ENCODE results near the gene SMIM41.

Gene SMIM41

GRCh38 chr12:52120951-52121823, 41.7 kb downstream of the SMIM41 start:
- no peak for DNase-seq (ENCODE audit: low read depth in 1 of 2, low spot score in 1 of 2)

GRCh38 chr12:52121824-52122539, 42.5 kb downstream of the SMIM41 start:
- peak; percentile 35 to 39 for DNase-seq (ENCODE audit: low read depth in 1 of 2, low spot score in 1 of 2)

- no peak for DNase-seq (ENCODE audit: low read depth in 1 of 2, low spot score in 1 of 2)
These were observed 43.0 kb downstream of the SMIM41 start for GRCh38 chr12:52122540-52122871.

GRCh38 chr12:52122904-52123303, 43.4 kb downstream of the SMIM41 start:
- no peak for DNase-seq (ENCODE audit: low read depth in 1 of 2, low spot score in 1 of 2)

GRCh38 chr12:52123487-52124186, 44.1 kb downstream of the SMIM41 start:
- no peak for DNase-seq (ENCODE audit: low read depth in 1 of 2, low spot score in 1 of 2)

- no peak for DNase-seq (ENCODE audit: low read depth in 1 of 2, low spot score in 1 of 2)
These were observed 46.0 kb downstream of the SMIM41 start for GRCh38 chr12:52125476-52125900.

DNA sequence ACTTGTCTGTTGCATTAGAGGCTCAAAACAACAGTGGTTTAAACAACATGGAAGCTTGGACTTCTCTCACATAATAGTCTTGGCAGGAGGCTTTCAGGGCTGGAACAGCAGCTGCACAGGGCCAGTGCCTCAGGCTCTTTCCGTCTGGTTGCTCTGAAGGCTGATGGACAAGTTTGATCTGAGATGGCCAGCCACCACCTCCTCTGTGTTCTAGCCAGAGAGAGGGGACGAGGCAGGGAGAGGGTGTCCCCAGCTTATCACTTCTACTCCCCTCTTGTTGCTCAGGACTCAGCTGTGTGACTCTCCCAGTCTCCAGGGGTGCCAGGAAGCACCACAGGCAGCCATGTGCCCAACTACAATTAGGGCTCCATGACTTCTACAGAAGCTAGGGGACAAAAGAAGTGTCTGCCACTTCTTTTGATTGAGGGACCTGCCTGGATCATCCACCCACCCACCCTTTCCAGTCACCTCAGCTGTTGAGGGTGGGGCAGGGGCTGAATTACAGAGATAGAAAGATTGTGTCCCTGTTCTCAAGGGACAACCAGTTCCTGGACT, 46.6 kb downstream of the SMIM41 start:
- no peak for DNase-seq (ENCODE audit: low read depth in 1 of 2, low spot score in 1 of 2)

DNA sequence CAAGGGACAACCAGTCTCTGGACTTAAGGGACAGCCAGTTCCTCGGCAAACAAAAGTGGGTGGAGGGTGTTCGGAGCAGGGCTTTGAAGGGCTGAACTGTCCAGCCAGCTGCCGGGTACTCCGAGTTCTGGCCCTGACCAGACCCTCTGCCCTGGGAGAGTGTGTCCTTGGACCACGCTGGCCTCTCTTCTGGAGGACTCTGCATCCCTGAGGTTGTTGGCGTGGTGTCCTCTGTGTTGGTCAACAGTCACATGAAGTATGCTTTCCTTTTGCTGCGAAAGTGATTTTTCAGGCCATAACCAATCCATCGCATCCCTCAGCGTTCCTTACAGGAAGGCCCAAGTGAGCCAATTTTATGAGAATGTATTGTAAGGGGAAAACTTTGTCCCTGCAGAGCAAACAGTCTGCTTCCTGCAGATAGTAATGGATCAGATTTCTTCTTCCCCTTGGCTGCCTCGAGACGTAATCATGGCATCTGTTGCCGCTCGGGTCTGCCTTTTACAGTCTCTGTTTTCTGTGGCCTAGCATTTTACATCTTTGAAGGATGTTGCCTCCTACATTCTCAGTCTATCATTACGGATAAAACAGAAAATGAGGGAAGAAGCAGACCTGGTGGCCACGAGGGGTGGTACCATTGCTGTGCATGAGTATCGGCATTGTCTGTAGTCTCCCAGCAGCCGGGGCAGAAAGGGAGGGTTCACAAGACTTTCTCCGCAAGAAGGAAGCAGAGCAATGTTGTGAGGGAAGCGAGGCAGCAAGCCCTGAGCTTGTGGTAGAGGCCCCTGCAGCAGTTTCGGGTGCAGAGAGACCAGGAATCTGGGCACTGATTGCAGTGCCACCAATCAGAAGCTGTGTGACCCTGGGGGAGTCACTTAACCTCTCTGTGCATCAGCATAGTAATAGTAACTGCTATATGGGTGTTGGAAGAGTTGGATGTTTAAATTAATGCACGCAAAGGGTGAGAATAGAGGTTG, 47.4 kb downstream of the SMIM41 start:
- no peak for DNase-seq (ENCODE audit: low read depth in 1 of 2, low spot score in 1 of 2)

DNA sequence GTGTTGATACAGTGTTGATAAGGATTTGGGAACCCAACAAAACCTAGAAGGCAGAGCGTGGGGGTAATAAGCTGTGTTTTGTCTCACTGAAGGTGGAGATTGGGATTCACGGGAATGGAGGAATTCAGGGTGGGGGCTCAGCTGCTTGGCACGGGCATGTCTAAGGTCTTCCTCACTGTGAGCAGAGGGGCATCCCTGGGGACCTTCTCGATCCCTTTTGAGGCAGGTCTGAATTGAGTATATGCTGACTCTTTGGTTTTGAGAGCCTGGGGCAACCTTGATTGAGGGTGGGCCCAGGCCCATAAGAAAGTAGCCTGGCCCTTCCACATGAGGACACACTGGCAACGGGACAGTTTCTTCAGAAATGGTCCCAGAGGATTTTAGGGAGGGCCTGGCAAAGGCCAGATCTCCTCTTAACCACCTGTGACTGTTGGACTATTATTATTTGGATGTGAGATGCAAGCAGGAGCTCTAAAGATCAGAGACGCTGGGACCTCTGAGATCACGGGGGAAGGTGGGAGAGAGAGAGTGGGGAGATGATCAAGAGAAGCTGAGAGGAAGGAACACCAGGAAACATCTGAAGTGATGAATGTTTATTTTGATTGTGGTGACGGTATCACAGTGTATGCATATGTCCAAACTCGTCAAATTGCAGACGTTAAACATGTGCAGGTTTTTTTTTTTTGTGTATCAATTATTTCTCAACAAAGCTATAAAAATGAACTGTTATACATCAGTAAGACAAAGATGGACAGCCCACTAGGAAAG, 48.4 kb downstream of the SMIM41 start:
- no peak for DNase-seq (ENCODE audit: low read depth in 1 of 2, low spot score in 1 of 2)

DNA sequence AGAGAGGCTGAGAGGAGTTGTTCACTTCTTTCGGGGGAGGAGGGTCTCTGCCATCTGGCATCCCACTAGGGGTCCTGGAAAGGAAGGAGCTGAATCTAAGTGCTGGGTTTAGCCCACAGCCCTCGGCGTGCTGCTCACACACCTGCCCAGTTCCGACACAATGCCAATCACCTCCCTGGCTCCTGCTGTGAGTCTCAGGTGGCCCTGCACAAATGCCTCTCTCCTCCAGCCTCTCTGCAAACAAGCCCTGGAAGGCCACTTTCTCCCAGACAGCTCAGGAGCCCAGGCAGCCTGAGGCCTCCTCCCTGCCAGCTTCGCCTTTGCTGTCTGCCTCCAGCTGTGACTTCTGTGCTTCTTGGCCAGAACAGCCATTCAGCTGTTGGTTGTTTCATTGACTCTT, 51.2 kb downstream of the SMIM41 start:
- no peak for DNase-seq (ENCODE audit: low read depth in 1 of 2, low spot score in 1 of 2)

DNA sequence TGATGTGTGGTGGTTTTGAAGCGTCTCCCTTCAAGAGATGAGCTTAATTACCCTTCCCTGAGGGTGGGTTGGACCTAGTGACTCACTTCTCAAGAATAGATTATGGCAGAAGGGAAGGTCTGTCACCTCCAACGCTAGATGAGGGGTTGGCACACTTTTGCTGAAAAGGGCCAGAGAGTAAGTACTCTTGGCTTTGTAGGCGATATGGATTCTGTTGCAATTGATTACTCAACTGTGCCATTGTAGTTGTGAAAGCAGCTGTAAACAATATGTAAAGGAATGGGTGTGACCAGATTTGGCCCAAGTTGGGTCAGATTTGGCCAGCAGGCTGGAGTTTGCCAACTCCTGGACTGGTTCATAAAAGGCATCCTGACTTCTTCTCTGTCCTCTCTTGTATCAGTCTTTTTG, 53.3 kb downstream of the SMIM41 start:
- DNase-seq (ENCODE audit: low read depth in 1 of 2, low spot score in 1 of 2), result no peak

- DNase-seq (ENCODE audit: low read depth in 1 of 2, low spot score in 1 of 2), result no peak
These were observed 58.2 kb downstream of the SMIM41 start for GRCh38 chr12:52137746-52138145.

DNA sequence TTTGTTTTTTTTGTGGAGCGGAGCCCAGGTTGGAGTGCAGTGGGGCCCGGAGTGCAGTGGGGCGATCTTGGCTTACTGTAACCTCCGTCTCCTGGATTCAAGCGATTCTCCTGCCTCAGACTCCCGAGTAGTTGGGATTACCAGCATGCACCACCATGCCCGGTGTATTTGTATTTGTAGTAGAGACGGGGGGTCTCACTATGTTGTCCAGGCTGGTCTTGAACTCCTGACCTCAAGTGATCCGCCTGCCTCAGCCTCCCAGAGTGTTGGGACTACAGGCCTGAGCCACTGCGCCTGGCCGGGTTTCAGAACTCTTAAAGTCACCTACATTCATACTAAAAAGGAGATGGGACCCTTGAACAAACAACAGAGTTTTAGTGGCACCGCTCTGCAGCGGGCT, 59.6 kb downstream of the SMIM41 start:
- no peak for DNase-seq (ENCODE audit: low read depth in 1 of 2, low spot score in 1 of 2)

DNA sequence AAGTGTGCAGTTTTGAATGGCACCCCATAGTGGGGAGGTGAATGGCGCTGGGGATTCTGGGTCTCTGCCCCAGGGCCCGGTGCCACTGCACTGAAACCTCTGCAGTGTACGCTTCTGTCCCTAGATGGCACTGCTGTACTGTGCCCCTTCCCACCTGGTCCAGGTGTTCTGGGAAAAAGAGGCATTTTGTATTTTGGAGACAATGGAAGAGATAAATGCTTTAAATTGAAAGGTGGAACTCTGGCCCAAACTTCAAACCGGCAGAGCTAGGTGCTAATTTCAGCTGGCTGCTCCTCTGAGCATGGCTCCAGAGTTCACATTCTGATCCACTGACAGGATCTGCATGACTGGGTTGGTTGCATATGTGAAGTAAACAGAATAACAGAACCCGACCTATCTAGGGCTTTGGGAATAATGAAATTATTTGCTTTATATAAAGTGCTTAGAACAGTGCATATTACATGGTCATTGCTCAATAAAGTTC, 60.1 kb downstream of the SMIM41 start:
- no peak for DNase-seq (ENCODE audit: low read depth in 1 of 2, low spot score in 1 of 2)

DNA sequence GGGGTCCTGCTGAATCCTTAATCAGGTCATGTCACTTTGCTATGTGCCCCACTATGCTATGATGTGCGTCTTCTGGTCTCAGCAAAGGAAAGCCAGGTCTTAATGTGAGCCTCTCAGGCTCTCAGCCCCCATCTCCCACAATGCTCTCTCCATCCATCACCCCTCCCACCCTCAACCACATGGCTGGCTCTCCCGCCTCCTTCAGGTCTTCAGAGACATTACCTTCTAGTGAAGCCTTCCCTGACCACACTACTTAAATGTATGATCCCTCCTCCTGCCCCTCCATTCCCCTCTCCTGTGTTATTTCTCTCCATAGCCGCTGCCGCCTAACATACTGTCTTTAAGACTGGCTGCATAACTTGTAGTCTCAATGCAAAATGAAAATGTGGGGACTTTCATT, 61.8 kb downstream of the SMIM41 start:
- DNase-seq (ENCODE audit: low read depth in 1 of 2, low spot score in 1 of 2), result no peak

DNA sequence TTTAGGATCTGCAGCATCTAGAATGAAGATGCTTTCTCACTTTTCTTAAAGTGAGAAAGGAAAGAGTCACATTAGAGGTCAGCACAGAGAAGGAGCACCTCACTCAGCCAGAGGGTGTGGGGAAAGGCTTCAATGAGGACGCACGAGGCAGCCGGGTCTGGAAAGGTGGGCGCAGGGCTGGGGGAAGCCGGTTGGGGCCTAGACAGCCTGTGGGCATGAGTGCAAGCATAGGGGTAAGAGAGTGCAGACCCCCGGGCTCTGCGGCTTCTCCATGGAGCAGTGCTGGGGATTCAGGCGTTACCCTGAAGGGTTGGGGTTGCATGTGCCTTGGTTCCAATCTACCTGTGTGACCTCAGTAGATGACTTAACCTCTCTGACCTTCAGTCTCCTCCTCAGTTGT, 62.4 kb downstream of the SMIM41 start:
- DNase-seq (ENCODE audit: low read depth in 1 of 2, low spot score in 1 of 2), result no peak

DNA sequence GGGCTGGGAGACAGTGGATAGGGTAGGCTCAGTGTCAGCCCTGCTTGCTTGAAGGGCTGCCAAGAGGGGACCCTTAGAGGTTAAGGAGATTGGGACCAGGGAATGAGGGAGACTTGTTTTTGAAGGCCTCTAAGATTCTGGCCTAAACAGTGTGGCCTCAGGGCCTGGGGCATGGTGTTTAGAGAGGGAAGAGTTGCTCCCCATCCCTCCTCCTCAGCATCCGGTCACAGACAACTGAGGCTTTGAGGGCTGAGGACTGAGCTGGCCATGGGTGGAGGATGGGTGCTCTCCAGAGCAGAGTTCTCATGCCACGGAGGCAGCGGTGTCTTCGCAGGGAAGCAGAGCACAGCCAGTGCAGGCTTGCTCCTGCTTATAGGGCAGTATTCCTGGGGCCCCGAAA, 62.9 kb downstream of the SMIM41 start:
- DNase-seq (ENCODE audit: low read depth in 1 of 2, low spot score in 1 of 2), result no peak

GRCh38 chr12:52144512-52145227, 65.2 kb downstream of the SMIM41 start:
- DNase-seq (ENCODE audit: low read depth in 1 of 2, low spot score in 1 of 2), result no peak

Measured in activated T-helper 1 cell treated with anti-CD3 and anti-CD28 coated beads, Interleukin-2, amount 50 U/mL, for 16 hours (primary cell).